ENCODE results near the gene TRIM7.
A peak's percentile ranks its signal among the peaks of the same experiment; 100 is the strongest.
"Not testable (repeated sequence)": the region's sequence is repeated elsewhere in the genome, so short reads cannot be mapped to it uniquely, and the experiment has no call there.

The TRIM7 gene

GRCh38 chr5:181211208-181211607 is 6.2 kb upstream of the TRIM7 start:
- no peak for DNase-seq

DNA sequence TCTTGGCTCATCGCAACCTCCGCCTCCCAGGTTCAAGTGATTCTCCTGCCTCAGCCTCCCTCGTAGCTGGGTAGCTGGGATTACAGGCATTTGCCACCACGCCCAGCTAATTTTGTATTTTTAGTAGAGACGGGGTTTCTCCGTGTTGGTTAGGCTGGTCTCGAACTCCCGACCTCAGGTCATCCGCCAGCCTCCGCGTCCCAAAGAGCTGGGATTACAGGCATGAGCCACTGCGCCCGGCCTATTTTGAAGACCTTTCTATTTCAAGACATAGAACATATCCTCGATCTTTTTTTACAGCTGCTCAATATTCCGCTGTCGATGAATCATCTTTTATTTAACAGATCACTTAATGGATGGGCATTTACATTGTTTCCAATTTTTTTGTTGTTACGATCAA is 5.7 kb upstream of the TRIM7 start:
- DNase-seq, result not testable (repeated sequence)

DNA sequence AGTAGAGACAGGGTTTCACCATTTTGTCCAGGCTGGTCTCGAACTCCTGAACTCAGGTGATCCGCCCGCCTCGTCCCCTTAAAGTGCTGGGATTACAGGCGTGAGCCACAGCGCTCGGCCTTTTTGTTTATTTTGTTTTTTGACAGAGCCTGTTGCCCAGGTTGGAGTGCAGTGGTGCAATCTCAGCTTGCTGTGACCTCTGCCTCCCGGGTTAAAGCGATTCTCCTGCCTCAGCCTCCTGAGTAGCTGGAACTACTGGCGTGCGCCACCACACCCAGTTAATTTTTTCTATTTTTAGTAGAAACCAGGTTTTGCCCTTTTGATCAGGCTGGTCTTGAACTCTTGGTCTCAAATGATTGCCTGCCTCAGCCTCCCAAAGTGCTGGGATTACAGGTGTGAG is 5.2 kb upstream of the TRIM7 start:
- not testable (repeated sequence) for DNase-seq

- not testable (repeated sequence) for DNase-seq
Measured at GRCh38 chr5:181209006-181209405, 4.0 kb upstream of the TRIM7 start.

DNA sequence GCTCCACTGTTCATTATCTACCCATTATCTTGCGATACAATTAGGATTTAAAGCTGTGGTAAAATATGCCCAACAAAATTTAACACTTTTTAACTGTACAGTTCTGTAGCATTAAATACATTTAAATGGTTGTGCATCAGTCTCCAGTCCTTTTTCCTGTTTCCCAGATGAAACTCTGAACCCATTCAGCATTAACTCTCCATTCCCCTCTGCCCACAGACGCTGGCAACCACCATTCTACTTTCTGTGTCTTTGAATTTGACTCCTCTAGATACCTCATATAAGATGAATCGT is 2.9 kb upstream of the TRIM7 start:
- no peak for DNase-seq

GRCh38 chr5:181207214-181207959 is 2.4 kb upstream of the TRIM7 start:
- peak; percentile 93 to 94 for DNase-seq

- DNase-seq, result peak in 1 of 2 experiments; percentile 48
Measured at GRCh38 chr5:181205761-181206649, 1.0 kb upstream of the TRIM7 start.

GRCh38 chr5:181204113-181204825 is 727 bp downstream of the TRIM7 start:
- peak in 1 of 2 experiments; percentile 41 for DNase-seq

- no peak for DNase-seq
Measured at GRCh38 chr5:181203777-181204112, 1.3 kb downstream of the TRIM7 start.

DNA sequence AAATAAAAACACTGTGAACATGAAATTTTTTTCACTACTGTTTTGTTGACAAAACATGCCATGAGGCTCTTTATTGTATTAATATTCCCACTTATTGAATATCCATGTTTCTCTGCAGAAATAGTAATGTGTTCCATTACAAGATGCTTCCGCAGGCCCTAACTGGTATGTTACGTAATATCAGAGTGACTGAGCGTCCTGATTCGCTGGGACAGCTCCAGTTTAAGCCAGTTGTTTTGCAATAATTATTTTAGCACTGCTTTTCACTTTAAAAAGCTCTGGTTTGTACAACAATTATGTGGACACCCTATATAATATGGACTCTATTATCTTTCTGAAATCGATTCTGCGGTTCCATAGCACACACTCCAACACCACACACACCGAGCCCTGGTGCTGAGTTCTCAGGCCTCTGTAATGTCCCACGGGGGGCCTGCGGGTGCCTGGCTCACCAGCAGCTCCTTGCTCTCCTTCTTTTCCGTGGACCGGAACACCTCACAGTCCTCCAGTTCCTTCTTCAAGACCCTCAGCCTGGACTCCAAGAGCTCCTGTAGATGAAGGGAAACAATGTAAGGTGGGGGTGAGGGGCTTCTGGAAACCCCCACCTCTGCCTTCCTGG is 1.8 kb downstream of the TRIM7 start:
- DNase-seq, result no peak

- no peak for DNase-seq
Measured at GRCh38 chr5:181200816-181201215, 4.2 kb downstream of the TRIM7 start.

- DNase-seq, result no peak
Measured at GRCh38 chr5:181199881-181200638, 4.9 kb downstream of the TRIM7 start.

DNA sequence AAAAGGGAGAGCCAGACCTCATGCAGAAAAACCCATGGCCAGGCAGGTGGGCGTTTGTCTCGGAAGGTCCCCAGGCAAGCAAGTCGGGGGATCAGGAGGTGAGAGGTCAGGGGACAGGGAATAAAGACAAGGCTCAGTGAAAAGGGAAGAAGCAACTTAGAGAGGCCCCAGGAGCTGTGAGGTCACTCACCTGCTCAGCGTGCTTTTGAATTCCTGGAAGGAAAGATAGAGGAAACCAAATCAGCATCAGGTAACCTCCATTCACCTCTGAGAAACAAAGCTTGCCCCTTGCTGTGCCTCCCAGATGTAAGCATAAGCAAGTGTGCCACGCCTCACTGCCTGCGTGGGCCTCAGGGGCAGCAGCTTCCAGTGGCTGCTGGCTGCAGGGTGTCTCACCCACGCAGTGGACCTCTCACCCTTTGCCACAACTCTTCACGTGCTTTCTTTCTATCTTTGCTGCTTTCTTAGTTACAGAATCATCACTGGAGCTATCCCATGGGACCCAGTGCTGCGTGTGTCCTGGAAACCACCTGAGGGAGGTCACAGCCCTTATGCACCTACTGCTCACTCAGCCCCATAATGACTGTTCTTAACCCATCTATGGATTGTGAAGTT is 6.0 kb downstream of the TRIM7 start:
- no peak for DNase-seq

DNA sequence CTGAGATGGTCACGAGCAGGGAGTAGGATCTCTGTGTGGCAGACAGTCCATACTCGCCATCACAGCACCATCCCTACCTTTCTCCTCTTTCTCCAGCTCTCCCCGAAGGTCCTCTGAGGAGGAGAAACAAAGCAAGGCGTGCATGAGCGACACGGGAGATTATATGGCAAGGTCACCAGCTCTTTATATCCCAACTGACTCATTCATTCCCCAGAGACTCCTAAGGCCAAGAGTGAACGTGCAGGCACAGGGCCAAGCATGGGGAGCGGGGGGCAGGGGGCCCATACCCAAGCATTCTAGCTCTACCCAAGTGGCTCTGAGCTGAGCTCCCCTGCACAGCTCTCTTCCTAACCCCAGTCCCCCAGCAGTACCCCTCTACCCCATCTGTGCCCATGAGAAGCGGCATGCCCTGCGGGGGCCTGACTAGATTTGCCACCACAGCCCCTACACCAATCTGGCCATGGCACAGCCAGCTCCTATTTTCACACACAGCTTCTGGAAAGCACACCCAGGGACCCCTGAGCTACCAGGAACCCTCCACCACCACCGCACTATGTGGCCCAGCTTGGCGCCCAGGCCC is 6.8 kb downstream of the TRIM7 start:
- DNase-seq, result no peak

- no peak for DNase-seq
Measured at GRCh38 chr5:181197326-181197951, 7.6 kb downstream of the TRIM7 start.

- no peak for DNase-seq
Measured at GRCh38 chr5:181195249-181195761, 9.7 kb downstream of the TRIM7 start.

- no peak for DNase-seq
Measured at GRCh38 chr5:181194489-181195248, 10.3 kb downstream of the TRIM7 start.

DNA sequence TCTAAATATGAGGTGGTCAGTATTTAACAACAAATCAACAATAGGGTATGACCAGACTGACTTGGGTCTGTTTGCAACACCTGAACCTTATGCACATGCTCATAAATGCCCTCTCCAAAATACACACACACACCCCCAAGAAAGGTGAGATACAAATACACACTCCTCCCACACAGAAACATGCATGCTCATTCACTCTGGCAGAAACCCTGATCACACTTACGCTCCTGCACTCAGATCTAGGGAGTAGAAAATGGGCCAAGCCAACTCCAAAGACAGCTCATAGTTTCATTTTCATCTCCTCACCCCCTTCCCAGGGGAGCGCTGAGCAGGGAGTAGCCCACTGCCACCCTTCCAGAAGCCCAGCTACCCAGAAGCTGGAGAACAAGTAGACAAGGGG is 11.3 kb downstream of the TRIM7 start:
- no peak for DNase-seq

GRCh38 chr5:181192337-181193046 is 12.5 kb downstream of the TRIM7 start:
- DNase-seq, result no peak

All from activated CD4-positive, alpha-beta T cell treated with anti-CD3 and anti-CD28 coated beads, Interleukin-2, amount 50 U/mL, for 48 hours (primary cell).